ENCODE data around the gene NDUFAB1.
"Not testable (repeated sequence)": the region's sequence is repeated elsewhere in the genome, so short reads cannot be mapped to it uniquely, and the experiment has no call there.

NDUFAB1 gene

GRCh38 chr16:23584186-23585076 is 11.7 kb downstream of the NDUFAB1 start:
- no peak for DNase-seq (ENCODE audit: low spot score)

DNA sequence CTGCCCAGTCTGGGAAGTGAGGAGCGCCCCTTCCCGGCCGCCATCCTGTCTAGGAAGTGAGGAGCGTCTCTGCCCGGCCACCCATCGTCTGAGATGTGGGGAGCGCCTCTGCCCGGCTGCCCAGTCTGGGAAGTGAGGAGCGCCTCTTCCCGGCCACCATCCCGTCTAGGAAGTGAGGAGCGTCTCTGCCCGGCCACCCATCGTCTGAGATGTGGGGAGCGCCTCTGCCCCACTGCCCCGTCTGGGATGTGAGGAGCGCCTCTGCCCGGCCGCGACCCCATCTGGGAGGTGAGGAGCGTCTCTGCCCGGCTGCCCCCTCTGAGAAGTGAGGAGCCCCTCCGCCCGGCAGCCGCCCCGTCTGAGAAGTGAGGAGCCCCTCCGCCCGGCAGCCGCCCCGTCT is 12.8 kb downstream of the NDUFAB1 start:
- not testable (repeated sequence) for DNase-seq (ENCODE audit: low spot score)

DNA sequence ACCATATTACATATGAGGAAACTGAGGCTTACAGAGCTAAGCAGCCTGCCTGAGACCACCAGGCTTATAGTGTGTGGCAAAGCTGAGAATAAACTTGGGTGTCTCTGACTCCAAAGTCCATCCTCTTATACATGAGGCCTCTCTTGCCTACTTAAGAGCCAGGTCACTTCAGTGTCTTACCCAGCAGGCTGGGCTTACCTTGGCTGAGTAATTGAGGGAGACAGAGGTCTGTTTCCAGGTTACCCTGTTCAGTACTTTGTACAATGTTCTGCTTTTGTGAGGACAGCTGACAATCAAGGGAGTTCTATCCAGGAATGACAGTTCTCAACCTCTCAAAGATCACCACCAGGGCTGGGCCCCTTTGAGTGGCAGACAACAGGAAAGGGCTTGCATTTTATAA is 14.4 kb downstream of the NDUFAB1 start:
- no peak for DNase-seq (ENCODE audit: low spot score)

DNA sequence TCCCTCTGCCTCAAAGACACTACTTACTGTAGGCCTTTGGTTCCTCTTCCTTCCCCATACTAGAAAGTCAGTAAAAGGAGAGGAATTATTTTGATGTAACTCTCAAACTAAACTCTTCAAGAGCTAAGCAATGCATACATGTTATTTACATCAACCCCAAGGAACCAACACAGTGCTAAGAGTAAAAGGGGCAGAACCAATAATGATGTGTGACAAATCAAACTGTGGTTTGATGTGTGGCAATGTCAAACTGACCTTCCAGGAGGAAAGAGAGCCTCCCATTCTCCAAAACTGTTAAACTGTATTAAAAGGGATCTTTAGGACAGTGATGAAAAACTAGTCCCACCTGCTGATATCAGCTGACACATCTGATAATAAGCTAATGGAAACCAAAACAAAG is 15.7 kb downstream of the NDUFAB1 start:
- DNase-seq (ENCODE audit: low spot score), result no peak

DNA sequence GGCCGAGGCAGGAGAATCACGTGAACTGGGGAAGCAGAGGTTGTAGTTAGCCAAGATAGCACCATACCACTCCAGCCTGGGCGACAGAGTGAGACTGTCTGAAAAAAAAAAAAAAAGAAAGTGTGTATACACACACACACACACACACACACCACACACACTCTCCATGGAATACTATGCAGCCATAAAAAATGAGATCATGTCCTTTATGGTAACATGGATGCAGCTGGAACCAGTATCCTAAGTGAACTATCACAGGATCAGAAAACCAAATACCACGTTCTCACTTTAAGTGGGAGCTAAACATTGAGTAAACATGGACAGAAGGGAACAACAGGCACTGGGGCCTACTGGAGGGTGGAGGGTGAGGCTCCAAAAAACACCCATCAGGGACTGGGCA is 16.7 kb downstream of the NDUFAB1 start:
- DNase-seq (ENCODE audit: low spot score), result no peak

DNA sequence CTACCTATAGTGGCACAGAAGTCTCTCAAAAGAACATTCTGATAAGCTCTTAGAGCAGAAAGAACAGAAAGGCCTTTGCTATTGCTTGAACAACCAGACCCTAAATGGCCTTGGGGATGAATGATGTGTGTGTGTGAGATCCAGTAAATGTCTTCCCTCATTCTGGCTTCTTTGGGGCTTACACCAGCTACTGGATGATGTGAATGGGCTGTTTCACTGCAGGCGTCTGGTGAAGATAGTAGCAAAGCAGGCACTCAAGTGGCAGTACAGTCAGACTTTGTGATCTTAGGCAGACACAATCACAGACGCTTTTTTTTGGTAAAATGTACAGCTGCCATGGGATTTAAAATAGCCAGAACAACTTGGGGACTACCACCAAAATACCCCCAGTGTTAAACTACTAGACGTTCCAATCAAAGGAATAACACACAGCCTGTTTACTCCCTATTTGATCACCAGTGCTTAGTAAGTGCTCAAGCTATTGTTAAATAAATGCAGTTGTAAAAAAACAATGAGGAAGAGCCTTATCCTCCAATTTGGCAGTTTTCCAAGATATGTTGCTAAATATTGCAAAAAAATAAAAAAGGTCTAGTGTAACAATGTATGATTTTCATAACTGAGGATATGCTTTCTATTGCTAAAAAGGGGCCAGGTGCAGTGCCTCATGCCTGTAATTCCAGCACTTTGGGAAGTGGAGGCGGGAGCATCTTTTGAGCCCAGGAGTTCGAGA is 17.9 kb downstream of the NDUFAB1 start:
- DNase-seq (ENCODE audit: low spot score), result no peak

DNA sequence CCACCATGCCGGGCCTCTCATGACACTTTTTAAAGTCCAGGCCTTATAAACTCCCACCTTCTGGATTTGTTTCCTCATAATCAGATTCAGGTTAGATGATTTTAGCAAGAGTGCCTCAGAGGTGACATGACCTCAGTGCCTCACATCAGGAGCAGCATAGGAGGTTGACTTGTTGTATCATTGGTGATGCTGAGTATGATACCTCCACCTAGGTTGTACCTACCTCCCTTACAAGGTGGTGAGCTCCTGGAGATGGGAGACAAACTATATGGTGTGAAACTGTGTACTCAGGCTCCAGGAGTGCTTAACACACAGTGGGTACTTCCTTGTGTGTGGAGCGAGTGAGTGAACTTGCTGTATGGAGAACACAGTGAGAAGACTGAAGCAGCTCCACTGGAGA is 18.6 kb downstream of the NDUFAB1 start:
- DNase-seq (ENCODE audit: low spot score), result no peak

GRCh38 chr16:23575834-23576233 is 20.3 kb downstream of the NDUFAB1 start:
- DNase-seq (ENCODE audit: low spot score), result no peak

DNA sequence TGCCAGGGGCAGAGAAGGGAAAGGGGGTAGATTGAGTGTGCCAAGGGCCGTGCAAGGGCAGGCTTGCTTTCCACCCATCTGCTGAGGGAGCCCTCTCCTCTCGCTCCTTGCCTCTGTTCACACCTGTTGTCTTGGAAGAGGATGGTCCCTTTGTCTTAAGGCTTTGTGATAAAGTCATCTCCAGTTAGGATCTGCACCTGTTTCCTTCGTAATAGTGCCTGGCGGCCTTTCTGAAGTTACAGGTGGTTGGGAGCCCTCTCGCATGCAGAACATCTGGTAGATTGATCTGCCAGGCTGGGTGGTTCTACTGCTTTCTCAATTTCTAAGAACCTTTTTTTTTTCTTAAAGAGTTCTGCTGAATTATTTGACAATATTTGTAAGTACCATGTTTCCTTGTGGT is 22.3 kb downstream of the NDUFAB1 start:
- DNase-seq (ENCODE audit: low spot score), result no peak

DNA sequence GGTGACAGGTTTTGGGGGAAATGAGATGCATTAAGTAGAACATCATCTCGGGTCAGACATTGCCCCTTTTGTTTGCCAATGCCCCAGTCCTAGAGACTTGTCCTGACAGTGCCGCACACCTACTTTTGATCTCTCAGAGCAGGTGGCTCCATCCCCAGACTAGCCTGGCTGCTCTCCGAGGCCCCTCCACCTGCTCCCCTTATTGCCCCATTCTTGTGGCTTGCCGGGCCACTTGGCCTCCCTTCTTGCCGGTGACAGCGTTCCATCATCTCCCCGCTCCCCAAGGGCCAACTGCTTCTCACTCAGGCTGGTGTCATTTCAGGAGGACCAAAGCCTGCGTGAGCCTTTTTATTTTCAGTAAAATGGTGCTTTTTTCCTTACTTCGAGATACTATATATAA is 23.7 kb downstream of the NDUFAB1 start:
- DNase-seq (ENCODE audit: low spot score), result no peak

- no peak for DNase-seq (ENCODE audit: low spot score)
Measured at GRCh38 chr16:23571895-23572294, 24.2 kb downstream of the NDUFAB1 start.

DNA sequence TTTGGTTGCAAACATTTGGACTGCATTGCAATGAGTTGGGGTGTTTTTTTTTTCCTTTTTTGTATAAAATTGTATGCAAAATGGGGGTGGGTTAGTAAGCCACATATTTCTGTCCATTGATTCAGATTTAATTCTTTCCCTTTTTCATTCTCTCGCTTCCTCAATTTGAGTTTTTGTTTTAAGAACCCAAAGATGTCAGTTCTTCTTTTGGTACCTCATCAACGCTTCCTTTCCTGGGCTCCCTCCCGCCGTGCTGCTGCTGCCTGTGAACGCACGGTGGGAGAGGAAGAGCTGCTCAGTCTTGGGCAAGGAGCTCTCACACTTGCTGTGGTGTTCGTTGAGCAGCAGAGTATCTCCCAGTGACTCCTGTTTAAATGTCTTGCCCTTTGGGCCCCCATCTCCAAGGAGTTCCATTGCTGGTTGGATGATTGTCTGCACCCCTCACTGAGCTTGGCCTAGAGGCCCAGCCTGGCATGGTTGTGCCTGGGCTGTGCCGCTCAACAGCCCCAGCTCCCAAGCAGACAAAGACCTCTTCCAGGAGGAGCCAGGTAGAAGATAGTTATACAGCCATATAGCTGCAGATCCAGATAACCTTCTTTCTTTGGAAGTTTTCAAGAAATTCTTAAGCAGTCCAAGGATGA is 25.0 kb downstream of the NDUFAB1 start:
- no peak for DNase-seq (ENCODE audit: low spot score)

DNA sequence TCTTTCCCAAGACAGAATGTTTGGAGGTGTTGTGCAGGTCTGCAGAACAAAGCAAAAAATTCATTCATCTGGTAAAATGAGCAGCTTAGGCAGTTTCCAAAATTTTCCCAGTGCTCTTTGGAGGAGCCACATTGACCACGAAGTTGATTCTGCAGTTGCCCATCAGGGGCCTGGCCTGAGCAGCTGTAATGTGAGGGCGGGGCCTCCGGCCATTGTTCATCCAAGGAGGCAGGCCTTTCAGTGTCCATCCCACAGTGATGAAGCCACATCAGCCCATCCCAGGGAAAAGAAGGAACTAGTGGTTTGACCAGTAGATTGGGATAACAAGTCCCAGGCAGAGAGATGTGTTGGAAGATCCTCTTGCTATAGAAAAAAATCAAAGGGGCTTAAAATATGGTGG is 28.5 kb downstream of the NDUFAB1 start:
- no peak for DNase-seq (ENCODE audit: low spot score)

DNA sequence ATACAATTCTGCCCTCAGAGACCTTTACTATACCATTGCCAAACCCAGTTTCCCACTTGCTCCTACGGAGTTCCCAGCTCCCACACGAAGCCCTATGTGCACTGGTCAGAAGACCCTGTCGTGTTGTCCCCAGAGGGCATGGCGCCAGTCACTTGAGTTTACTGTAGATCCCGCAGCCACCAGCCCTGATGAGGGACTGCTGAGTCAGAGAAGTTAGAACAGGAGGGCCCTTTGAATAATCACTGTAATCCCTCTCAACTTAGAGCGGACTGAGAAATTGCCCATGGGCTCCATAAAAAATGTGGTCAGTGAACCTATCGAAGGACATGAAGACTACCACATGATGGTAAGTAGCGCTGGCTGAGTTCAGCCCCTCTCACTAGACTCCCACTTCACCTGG is 29.4 kb downstream of the NDUFAB1 start:
- DNase-seq (ENCODE audit: low spot score), result no peak

DNA sequence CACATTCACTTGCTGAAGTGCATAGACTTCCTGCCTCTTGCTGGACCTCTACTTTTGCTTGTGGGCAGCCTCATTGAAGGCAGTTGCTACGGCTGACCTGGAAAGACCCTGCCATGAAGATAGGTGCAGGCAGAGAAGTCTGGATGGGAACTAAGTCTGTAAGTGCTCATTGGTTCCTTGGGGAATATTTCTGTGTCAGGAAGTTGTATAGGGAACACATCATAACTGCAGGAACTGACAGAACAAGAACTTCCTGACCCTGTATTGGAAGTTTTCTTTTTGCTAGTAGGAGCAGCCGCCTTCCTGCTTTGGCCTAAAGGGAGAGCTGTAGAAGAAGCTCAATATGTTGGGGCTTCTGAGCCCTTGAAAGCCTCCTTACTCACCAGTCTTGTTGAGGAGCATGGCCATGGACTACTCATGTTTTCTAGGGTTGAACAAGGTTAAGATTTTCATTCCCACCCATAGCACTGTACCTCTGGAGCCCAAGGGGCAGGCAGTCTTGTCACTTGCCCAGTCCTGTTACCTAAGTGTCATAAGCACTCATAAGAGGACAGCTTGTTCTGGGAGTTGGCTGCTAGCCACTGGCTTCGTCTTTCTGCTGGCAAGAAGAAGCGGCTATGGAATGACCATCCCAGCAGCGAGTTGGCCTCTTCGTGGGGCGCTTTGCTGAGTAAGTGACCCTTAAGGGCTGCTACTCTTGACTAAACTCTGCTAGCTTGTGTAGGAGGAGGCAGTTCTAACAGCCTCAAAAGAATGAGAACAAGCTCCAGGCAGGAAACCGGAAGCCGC is 31.3 kb downstream of the NDUFAB1 start:
- no peak for DNase-seq (ENCODE audit: low spot score)

DNA sequence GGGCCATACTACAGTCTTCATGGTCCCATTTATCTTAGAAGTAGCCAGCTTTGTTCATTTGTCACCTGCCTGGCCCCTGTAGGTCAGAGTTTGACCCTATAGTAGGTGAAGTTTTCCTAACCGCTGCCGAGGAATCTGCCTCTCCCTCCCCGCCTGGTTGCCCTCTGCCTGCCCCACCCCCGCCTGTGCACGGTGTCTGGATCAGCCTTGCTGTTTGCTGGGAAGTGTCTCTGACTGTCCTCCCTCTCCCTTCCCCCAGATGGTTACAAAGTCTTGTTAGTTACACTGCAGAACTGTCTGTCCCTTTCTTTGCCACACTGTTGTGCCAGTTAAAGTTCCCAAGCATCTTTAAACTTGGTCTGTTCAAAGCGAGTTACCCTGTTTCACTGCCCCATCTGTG is 32.9 kb downstream of the NDUFAB1 start:
- DNase-seq (ENCODE audit: low spot score), result no peak

DNA sequence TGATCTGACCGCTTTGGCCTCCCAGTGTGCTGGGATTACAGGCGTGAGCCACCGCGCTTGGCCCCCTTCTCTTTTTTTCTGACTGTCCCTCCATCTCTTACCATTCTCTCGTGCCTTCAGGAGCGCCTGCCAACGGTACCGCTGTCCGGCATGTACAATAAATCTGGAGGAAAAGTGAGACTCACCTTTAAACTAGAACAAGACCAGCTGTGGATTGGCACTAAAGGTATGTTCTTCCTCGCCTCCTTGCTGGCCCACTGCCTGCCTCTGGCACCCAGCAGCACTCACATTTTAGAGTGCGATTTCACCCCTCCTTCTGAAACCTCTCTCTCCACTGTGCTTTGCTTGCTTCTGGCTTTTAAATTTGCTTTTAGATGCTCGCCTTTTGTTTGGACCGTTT is 33.6 kb downstream of the NDUFAB1 start:
- no peak for DNase-seq (ENCODE audit: low spot score)

GRCh38 chr16:23561586-23561985 is 34.5 kb downstream of the NDUFAB1 start:
- no peak for DNase-seq (ENCODE audit: low spot score)

DNA sequence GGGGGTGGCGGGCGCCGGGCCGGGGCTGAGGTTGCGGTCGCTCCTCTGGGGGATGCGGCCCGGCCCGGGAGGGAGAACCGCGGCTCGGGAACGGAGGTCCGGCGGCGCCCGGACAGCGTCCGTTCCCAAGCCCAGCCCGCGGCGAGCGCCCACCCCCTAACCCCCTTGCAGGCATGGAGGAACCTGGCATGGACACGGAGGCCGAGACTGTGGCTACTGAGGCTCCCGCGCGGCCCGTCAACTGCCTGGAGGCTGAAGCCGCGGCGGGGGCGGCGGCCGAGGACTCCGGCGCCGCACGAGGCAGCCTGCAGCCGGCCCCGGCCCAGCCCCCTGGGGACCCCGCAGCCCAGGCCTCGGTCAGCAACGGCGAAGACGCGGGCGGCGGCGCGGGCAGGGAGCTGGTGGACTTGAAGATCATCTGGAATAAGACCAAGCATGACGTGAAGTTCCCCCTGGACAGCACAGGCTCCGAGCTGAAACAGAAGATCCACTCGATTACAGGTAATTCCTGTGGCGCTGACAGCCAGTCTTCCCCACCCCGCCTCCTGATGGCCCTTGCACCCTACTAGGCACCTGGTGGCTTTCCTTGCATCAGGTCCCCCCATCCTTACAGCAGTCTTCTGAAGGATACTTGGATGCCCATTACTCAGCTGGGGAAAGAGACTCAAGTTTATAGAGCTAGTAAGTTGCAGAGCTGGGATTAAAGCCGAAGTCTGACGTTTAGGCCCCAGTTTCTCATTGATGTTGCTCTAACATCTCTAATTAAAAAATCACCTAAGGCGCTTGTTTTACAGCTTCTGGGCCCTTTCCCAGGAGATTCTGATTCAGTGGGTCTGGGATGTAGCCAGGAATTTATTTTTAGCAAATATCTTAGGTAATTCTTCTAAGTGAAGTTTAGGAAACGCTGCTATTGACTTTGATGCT is 38.1 kb downstream of the NDUFAB1 start:
- peak; percentile 7 for DNase-seq (ENCODE audit: low spot score)

- peak; percentile 95 for DNase-seq (ENCODE audit: low spot score)
Measured at GRCh38 chr16:23556881-23557778, 39.0 kb downstream of the NDUFAB1 start, which contains the start of the genes EARS2 and UBFD1. EARS2 (minus strand) TSS chr16:23557350; CDS start chr16:23557343, 7 bp downstream. UBFD1 (plus strand) TSS chr16:23557727; CDS start chr16:23557743, 16 bp downstream.
